Umbilical cord (tissue), 2 donors: ENCODE data around the gene ANKRD23. TPM values are rescaled to one million over a fixed set of nuclear protein-coding genes. Genes with fewer than 3 reads are reported as not detected.

Source experiments
- DNase-seq: peaks from one replicate; pipeline ENCODE4 v3.0.0-alpha.2; 2015; ENCODE audit warnings: low spot score
- total RNA-seq: library from RNA; depleted of rRNA; stranded (reverse); fragments of >200 nt; gene quantifications from one replicate; pipeline ENCODE4 v1.2.3, GENCODE V29; 2014; ENCODE audit warnings: low replicate concordance; ENCODE audit not compliant: insufficient read depth

ANKRD23 gene
- total RNA-seq, 1 donor from 2014 or later = 6.5 TPM

GRCh38 chr2:96877631-96878092 is 33.8 kb upstream of the ANKRD23 start:
- DNase-seq = no peak

GRCh38 chr2:96877042-96877451 is 33.2 kb upstream of the ANKRD23 start:
- DNase-seq = no peak

- DNase-seq = no peak
These were observed 32.6 kb upstream of the ANKRD23 start for GRCh38 chr2:96876269-96877041.

GRCh38 chr2:96875498-96876268 is 31.9 kb upstream of the ANKRD23 start:
- peak; percentile 45 for DNase-seq

- peak; percentile 18 for DNase-seq
These were observed 30.5 kb upstream of the ANKRD23 start for GRCh38 chr2:96874198-96874831.

GRCh38 chr2:96873651-96874096 is 29.9 kb upstream of the ANKRD23 start:
- peak; percentile 48 for DNase-seq

- DNase-seq = peak; percentile 41
These were observed 28.9 kb upstream of the ANKRD23 start for GRCh38 chr2:96872591-96873349.

- peak; percentile 70 for DNase-seq
These were observed 26.9 kb upstream of the ANKRD23 start for GRCh38 chr2:96870626-96871255.

GRCh38 chr2:96869822-96870625 is 26.2 kb upstream of the ANKRD23 start, which contains the start of gene SEMA4C:
Gene SEMA4C (minus strand): TSS chr2:96870080. CDS start chr2:96867886, 2,194 bp downstream.
- DNase-seq = peak; percentile 73

GRCh38 chr2:96869281-96869821 is 25.5 kb upstream of the ANKRD23 start:
- peak; percentile 88 for DNase-seq

- peak; percentile 96 for DNase-seq
These were observed 24.9 kb upstream of the ANKRD23 start for GRCh38 chr2:96868555-96869280.

- DNase-seq = no peak
These were observed 24.1 kb upstream of the ANKRD23 start for GRCh38 chr2:96867756-96868554.

- no peak for DNase-seq
These were observed 23.4 kb upstream of the ANKRD23 start for GRCh38 chr2:96866986-96867755.

- DNase-seq = no peak
These were observed 22.8 kb upstream of the ANKRD23 start for GRCh38 chr2:96866586-96866985.

GRCh38 chr2:96866149-96866548 is 22.3 kb upstream of the ANKRD23 start:
- DNase-seq = no peak

GRCh38 chr2:96865654-96866053 is 21.8 kb upstream of the ANKRD23 start:
- DNase-seq = no peak

GRCh38 chr2:96864343-96865091 is 20.7 kb upstream of the ANKRD23 start:
- no peak for DNase-seq
